SK-N-SH treated with all-trans-retinoic acid at 6 μM for 48 hours (cell line): Measurements from ENCODE around the gene ARSJ.

Experiments
- ATAC-seq: fragments of 200-7000 bp; cut with Tn5 transposase; 3 replicates; pipeline ENCODE4 v1.9.1; 2020; ENCODE audit warnings: mild to moderate bottlenecking, moderate library complexity
- BACH2 ChIP-seq: fragments of 250-450 bp; sonication (Bioruptor Pico); IDR thresholded peaks from 2 replicates; pipeline ENCODE4 v1.9.0; 2021; ENCODE audit warnings: mild to moderate bottlenecking, borderline replicate concordance
- CSDC2 ChIP-seq: fragments of 250-450 bp; sonication (Bioruptor Pico); IDR thresholded peaks from 2 replicates; pipeline ENCODE4 v1.5.0; 2020; ENCODE audit warnings: mild to moderate bottlenecking, moderate library complexity
- ESRRG ChIP-seq: fragments of 250-450 bp; sonication (Bioruptor Pico); IDR thresholded peaks from 2 replicates; pipeline ENCODE4 v1.6.1; 2021; ENCODE audit warnings: mild to moderate bottlenecking
- GLIS3 ChIP-seq: fragments of 250-450 bp; sonication (Bioruptor Pico); IDR thresholded peaks from 2 replicates; pipeline ENCODE4 v1.5.0; 2020; ENCODE audit warnings: mild to moderate bottlenecking, moderate library complexity
- ISL1 ChIP-seq: fragments of 250-450 bp; sonication (Bioruptor Pico); IDR thresholded peaks from 2 replicates; pipeline ENCODE4 v2.1.2; 2022; ENCODE audit warnings: mild to moderate bottlenecking, moderate library complexity
- OSR1 ChIP-seq: fragments of 250-450 bp; sonication (Bioruptor Pico); IDR thresholded peaks from 2 replicates; pipeline ENCODE4 v1.8.0; 2022; ENCODE audit warnings: moderate library complexity, mild to moderate bottlenecking, inconsistent platforms
- PATZ1 ChIP-seq: fragments of 250-450 bp; sonication (Bioruptor Pico); IDR thresholded peaks from 2 replicates; pipeline ENCODE4 v1.8.0; 2020; ENCODE audit warnings: mild to moderate bottlenecking, moderate library complexity, borderline replicate concordance
- POU6F1 ChIP-seq: fragments of 250-450 bp; sonication (Bioruptor Pico); IDR thresholded peaks from 2 replicates; pipeline ENCODE4 v1.8.0; 2021; ENCODE audit warnings: low read depth, mild to moderate bottlenecking, moderate library complexity, borderline replicate concordance
- PPARA ChIP-seq: fragments of 250-450 bp; sonication (Bioruptor Pico); IDR thresholded peaks from 2 replicates; pipeline ENCODE4 v1.5.0; 2020; ENCODE audit warnings: mild to moderate bottlenecking, borderline replicate concordance
- RARB ChIP-seq: fragments of 250-450 bp; sonication (Bioruptor Pico); IDR thresholded peaks from 2 replicates; pipeline ENCODE4 v1.8.0; 2021; ENCODE audit warnings: mild to moderate bottlenecking, moderate library complexity
- SNAI2 ChIP-seq: fragments of 250-450 bp; sonication (Bioruptor Pico); IDR thresholded peaks from 2 replicates; pipeline ENCODE4 v1.5.0; 2020; ENCODE audit warnings: mild to moderate bottlenecking, moderate library complexity
- TCF4 ChIP-seq: fragments of 250-450 bp; sonication (Bioruptor Pico); IDR thresholded peaks from 2 replicates; pipeline ENCODE4 v1.8.0; 2021; ENCODE audit warnings: mild to moderate bottlenecking, moderate library complexity, borderline replicate concordance
- TOX ChIP-seq: fragments of 250-450 bp; sonication (Bioruptor Pico); IDR thresholded peaks from 2 replicates; pipeline ENCODE4 v1.8.0; 2021; ENCODE audit warnings: mild to moderate bottlenecking, moderate library complexity, borderline replicate concordance
- ZFP3 ChIP-seq: fragments of 250-450 bp; sonication (Bioruptor Pico); IDR thresholded peaks from 2 replicates; pipeline ENCODE4 v1.5.0; 2020; ENCODE audit warnings: mild to moderate bottlenecking, moderate library complexity
- ZFP30 ChIP-seq: fragments of 450-650 bp; formaldehyde crosslinking; IDR thresholded peaks from 2 replicates; pipeline ENCODE4 v1.5.0; 2022; ENCODE audit warnings: mild to moderate bottlenecking, moderate library complexity
- ZNF565 ChIP-seq: fragments of 450-650 bp; formaldehyde crosslinking; conservative IDR thresholded peaks from 2 replicates; pipeline ENCODE4 v1.5.0; 2020; ENCODE audit warnings: low read depth, mild to moderate bottlenecking, moderate library complexity
- ZNF70 ChIP-seq: fragments of 450-650 bp; formaldehyde crosslinking; IDR thresholded peaks from 2 replicates; pipeline ENCODE4 v1.5.0; 2020; ENCODE audit warnings: mild to moderate bottlenecking, moderate library complexity
- ZNF8 ChIP-seq: fragments of 450-650 bp; formaldehyde crosslinking; IDR thresholded peaks from 2 replicates; pipeline ENCODE4 v1.5.0; 2020; ENCODE audit warnings: mild to moderate bottlenecking, moderate library complexity
- TF ChIP-seq, protein P1 (sequence below): fragments of 250-450 bp; sonication (Bioruptor Pico); IDR thresholded peaks from 2 replicates; pipeline ENCODE4 v1.5.1; 2021; ENCODE audit warnings: mild to moderate bottlenecking, moderate library complexity
- TF ChIP-seq, protein P2 (sequence below): fragments of 250-450 bp; sonication (Bioruptor Pico); IDR thresholded peaks from 2 replicates; pipeline ENCODE4 v1.5.1; 2020; ENCODE audit warnings: low read depth, mild to moderate bottlenecking, moderate library complexity
- TF ChIP-seq, protein P3 (sequence below): fragments of 250-450 bp; sonication (Bioruptor Pico); IDR thresholded peaks from 2 replicates; pipeline ENCODE4 v1.5.0; 2020; ENCODE audit warnings: mild to moderate bottlenecking, moderate library complexity

The ARSJ gene

GRCh38 chr4:113951263-113951662 is 28.2 kb downstream of the ARSJ start:
- ATAC-seq: peak; percentile 71
- no peak for TF ChIP-seq ESRRG (CRISPR knock-in tag)
- no peak for TF ChIP-seq OSR1 (CRISPR knock-in tag)
- 0 out of 2 replicates have a peak, but pooled peaks have one; percentile 18 for TF ChIP-seq ISL1 (CRISPR knock-in tag)
- no peak for TF ChIP-seq TOX (CRISPR knock-in tag)
- TF ChIP-seq, protein P1, sequence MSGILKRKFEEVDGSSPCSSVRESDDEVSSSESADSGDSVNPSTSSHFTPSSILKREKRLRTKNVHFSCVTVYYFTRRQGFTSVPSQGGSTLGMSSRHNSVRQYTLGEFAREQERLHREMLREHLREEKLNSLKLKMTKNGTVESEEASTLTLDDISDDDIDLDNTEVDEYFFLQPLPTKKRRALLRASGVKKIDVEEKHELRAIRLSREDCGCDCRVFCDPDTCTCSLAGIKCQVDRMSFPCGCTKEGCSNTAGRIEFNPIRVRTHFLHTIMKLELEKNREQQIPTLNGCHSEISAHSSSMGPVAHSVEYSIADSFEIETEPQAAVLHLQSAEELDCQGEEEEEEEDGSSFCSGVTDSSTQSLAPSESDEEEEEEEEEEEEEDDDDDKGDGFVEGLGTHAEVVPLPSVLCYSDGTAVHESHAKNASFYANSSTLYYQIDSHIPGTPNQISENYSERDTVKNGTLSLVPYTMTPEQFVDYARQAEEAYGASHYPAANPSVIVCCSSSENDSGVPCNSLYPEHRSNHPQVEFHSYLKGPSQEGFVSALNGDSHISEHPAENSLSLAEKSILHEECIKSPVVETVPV: no peak
- TF ChIP-seq, all 23 proteins: peak for 1

DNA sequence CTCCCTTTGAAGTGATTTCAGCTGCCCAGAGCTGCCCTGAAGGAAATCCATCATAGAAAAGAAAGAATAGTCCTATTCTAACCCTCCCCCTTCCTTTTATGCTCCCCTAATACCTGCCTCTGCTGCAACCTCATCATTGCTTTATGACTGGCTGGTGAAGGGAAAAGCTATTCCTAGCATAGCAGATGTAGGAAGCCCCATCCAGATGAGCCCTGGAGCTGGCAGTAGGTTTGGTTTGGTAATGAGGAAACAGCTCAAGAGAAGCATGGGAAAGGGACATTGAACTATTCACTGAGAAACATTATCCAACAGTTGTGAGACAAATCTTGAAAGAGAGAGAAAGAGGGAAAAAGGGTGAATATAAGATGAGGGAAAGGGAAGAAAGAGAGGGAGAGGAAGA is 29.2 kb downstream of the ARSJ start:
- ATAC-seq: no peak
- TF ChIP-seq SNAI2 (CRISPR knock-in tag) (no peak), PATZ1 (no peak), ZNF70 (no peak), TCF4 (CRISPR knock-in tag) (no peak), GLIS3 (CRISPR knock-in tag) (no peak), OSR1 (CRISPR knock-in tag) (no peak), ISL1 (CRISPR knock-in tag) (no peak), TOX (CRISPR knock-in tag) (no peak), POU6F1 (CRISPR knock-in tag) (no peak), ZNF565 (CRISPR knock-in tag) (no peak), RARB (no peak), PPARA (CRISPR knock-in tag) (no peak), ZFP3 (CRISPR knock-in tag) (no peak), ZNF8 (CRISPR knock-in tag) (no peak), BACH2 (CRISPR knock-in tag) (no peak), ZFP30 (CRISPR knock-in tag) (no peak), ESRRG (CRISPR knock-in tag) (no peak), CSDC2 (CRISPR knock-in tag) (no peak)
- TF ChIP-seq, protein P2, sequence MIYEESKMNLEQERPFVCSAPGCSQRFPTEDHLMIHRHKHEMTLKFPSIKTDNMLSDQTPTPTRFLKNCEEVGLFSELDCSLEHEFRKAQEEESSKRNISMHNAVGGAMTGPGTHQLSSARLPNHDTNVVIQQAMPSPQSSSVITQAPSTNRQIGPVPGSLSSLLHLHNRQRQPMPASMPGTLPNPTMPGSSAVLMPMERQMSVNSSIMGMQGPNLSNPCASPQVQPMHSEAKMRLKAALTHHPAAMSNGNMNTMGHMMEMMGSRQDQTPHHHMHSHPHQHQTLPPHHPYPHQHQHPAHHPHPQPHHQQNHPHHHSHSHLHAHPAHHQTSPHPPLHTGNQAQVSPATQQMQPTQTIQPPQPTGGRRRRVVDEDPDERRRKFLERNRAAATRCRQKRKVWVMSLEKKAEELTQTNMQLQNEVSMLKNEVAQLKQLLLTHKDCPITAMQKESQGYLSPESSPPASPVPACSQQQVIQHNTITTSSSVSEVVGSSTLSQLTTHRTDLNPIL (CRISPR knock-in tag): no peak
- TF ChIP-seq, protein P1: no peak

DNA sequence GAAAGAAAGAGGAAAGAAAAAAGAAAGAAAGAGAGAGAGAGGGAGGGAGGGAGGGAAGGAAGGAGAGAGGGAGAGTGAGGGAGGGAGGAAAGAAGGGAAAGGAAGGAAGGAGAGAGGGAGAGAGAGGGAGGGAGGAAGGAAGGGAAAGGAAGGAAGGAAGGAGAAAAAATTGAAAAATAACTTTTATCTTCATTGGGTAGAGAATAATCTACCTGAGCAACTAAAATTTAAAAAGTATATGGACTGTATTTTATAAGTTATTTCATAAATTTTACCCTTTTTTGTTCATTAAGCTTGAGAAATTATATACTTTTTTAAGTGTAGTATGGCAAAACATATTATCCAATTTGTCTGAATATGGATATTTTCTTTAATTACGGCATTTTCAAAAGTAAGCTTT is 32.0 kb downstream of the ARSJ start:
- ATAC-seq: no peak
- TF ChIP-seq ZFP3 (CRISPR knock-in tag): no peak
- TF ChIP-seq SNAI2 (CRISPR knock-in tag): no peak
- TF ChIP-seq, protein P1: no peak
- TF ChIP-seq, protein P3, sequence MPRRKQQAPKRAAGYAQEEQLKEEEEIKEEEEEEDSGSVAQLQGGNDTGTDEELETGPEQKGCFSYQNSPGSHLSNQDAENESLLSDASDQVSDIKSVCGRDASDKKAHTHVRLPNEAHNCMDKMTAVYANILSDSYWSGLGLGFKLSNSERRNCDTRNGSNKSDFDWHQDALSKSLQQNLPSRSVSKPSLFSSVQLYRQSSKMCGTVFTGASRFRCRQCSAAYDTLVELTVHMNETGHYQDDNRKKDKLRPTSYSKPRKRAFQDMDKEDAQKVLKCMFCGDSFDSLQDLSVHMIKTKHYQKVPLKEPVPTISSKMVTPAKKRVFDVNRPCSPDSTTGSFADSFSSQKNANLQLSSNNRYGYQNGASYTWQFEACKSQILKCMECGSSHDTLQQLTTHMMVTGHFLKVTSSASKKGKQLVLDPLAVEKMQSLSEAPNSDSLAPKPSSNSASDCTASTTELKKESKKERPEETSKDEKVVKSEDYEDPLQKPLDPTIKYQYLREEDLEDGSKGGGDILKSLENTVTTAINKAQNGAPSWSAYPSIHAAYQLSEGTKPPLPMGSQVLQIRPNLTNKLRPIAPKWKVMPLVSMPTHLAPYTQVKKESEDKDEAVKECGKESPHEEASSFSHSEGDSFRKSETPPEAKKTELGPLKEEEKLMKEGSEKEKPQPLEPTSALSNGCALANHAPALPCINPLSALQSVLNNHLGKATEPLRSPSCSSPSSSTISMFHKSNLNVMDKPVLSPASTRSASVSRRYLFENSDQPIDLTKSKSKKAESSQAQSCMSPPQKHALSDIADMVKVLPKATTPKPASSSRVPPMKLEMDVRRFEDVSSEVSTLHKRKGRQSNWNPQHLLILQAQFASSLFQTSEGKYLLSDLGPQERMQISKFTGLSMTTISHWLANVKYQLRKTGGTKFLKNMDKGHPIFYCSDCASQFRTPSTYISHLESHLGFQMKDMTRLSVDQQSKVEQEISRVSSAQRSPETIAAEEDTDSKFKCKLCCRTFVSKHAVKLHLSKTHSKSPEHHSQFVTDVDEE: no peak
- TF ChIP-seq PATZ1: no peak
- no peak for TF ChIP-seq PPARA (CRISPR knock-in tag)
- TF ChIP-seq ZNF8 (CRISPR knock-in tag): no peak
- TF ChIP-seq ZNF70: no peak
- no peak for TF ChIP-seq OSR1 (CRISPR knock-in tag)
- no peak for TF ChIP-seq ZFP30 (CRISPR knock-in tag)
- no peak for TF ChIP-seq TOX (CRISPR knock-in tag)
- no peak for TF ChIP-seq ISL1 (CRISPR knock-in tag)
- no peak for TF ChIP-seq BACH2 (CRISPR knock-in tag)
- no peak for TF ChIP-seq ZNF565 (CRISPR knock-in tag)
- TF ChIP-seq GLIS3 (CRISPR knock-in tag): no peak
